NCI-H128 (cell line): Measurements from ENCODE around the gene CNTNAP2.
"Not testable (repeated sequence)": the region's sequence is repeated elsewhere in the genome, so short reads cannot be mapped to it uniquely, and the experiment has no call there.

ENCODE experiments used
- DNase-seq: peaks from one replicate; lab custom pipeline; 2025; ENCODE audit not compliant: unreplicated experiment; lab: John Stamatoyannopoulos, UW

CNTNAP2 gene

GRCh38 chr7:148304456-148304855 is 2187.9 kb downstream of the CNTNAP2 start:
- DNase-seq, result no peak

DNA sequence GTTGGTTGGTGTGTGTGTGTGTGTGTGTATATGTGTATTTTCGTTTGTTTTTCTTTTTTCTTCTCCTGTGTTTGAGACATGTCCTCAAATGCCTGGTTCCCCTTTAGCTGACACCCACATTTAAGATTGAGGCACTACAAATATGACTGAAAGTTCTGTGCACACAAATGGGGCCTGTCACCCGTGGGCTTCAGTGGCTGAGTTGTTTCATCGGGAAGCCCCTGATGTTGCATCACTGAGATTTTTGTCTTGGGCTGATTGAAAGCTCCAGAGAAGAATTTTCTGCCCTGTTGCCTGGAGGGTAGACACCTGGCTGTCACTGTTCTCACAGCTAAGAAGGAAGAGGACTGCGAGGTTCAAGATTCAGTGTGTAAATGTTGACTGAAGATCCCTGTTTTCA is 2190.2 kb downstream of the CNTNAP2 start:
- DNase-seq, result no peak

DNA sequence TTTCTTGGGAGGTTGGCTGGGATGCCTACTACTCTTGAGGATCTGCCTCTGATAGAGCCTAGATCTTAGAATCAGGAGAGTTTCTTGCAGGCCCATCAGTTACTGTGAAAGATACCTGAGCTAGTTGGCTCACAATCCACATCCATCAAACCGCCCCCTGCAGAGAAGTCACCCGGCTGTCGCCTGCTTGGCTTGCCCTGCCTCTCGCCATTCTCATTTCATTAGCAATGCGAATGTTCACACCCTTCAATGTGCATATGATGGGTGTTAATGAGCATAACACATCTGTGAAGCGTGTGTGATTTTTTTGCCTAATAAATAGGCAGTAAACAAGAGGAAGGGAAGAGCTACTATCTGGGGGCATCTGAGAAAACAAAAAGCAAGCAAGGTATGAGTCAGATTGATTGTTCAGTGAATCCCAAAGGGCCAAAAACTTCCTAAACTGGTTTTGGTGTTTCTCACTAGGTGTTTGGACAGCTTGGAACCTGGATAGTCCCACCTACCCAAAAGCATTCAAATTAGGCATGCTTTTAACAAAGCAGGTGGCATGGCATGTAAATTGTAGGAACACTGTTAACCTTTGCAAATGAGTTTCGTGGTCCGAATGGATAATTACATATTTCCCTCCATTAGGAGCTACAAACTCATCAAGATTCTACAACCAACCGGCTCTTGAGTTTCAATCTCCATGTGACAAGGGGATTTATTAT is 2201.7 kb downstream of the CNTNAP2 start:
- DNase-seq, result no peak

- no peak for DNase-seq
These were observed 2202.2 kb downstream of the CNTNAP2 start for GRCh38 chr7:148318838-148319237.

GRCh38 chr7:148319316-148319808 is 2202.8 kb downstream of the CNTNAP2 start:
- DNase-seq, result no peak

- DNase-seq, result no peak
These were observed 2208.6 kb downstream of the CNTNAP2 start for GRCh38 chr7:148325208-148325607.

- DNase-seq, result no peak
These were observed 2210.8 kb downstream of the CNTNAP2 start for GRCh38 chr7:148327379-148327778.

DNA sequence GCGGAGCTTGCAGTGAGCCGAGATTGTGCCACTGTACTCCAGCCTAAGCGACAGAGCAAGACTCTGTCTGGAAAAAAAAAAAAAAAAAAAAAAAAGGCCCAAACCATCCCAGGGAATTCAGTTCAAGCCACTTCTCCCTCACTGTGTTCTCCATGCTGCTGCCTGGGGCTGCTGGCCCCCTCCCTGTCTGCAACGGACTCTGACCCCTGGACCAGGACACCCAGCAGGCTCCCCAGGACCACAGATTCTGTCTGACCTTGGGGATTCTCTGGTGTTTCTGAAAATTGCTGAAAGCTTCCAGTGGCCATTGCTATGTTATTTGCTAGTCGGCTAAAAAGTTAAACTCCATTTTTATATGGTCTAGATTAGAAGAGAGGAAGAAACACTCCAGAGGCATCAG is 2212.3 kb downstream of the CNTNAP2 start:
- no peak for DNase-seq

GRCh38 chr7:148330124-148330818 is 2213.7 kb downstream of the CNTNAP2 start:
- DNase-seq, result no peak

GRCh38 chr7:148330822-148331221 is 2214.2 kb downstream of the CNTNAP2 start:
- DNase-seq, result no peak

DNA sequence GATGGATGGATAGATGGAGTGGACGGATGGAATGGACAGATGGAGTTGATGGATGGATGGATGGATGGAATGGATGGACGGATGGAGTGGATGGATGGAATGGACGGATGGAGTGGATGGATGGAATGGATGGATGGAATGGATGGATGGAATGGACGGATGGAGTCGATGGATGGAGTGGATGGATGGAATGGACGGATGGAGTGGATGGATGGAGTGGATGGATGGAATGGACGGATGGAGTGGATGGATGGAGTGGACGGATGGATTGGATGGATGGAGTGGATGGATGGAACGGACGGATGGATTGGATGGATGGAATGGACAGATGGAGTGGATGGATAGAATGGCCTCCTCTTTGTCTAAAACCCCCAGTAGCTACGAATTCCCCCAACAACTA is 2214.9 kb downstream of the CNTNAP2 start:
- DNase-seq, result not testable (repeated sequence)

DNA sequence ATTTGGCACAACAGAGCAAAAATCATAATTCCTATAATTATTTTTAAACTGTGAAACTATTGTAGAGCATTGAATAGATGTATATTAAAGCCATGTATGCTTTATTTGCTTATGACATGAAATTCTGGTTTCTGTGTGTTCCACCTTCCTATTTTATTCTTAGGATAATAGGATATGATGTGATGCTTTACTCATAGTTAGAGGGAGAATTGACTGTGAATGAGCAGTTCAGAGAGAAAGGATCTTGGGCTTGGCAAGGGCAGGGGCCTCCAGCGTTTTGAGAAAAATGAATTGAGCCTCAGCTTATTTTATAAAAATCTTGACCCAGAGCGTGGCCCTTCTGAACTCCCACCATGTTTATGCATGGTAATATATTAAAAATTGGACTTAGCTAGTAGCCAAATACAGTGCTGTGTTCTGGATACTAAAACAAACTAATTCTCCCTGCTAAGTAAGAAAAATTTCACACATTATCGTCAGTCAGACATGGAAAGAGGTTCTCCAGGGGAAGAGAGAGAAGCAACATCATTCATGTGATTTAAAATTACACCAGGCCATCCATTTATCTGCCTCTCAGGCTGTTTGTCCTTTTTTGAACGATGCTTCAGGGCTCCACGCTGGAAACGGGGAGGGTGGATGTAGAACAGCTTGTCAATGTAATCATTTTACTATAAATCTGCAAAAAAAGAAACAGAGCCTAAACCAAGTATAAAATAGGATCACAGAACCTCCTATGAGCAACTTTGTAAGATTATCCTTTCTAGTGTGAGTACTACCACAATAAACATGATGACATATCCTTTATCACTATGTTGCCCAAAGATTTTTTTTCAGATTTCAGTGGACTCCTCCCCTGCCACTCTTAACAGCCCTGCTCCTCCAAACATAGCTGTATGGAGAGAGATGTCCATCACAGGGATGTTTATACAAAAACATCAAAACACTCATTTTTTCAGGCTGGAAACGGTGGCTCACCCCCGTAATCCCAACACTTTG is 2215.9 kb downstream of the CNTNAP2 start:
- DNase-seq, result no peak

GRCh38 chr7:148334441-148334956 is 2217.9 kb downstream of the CNTNAP2 start:
- DNase-seq, result no peak

DNA sequence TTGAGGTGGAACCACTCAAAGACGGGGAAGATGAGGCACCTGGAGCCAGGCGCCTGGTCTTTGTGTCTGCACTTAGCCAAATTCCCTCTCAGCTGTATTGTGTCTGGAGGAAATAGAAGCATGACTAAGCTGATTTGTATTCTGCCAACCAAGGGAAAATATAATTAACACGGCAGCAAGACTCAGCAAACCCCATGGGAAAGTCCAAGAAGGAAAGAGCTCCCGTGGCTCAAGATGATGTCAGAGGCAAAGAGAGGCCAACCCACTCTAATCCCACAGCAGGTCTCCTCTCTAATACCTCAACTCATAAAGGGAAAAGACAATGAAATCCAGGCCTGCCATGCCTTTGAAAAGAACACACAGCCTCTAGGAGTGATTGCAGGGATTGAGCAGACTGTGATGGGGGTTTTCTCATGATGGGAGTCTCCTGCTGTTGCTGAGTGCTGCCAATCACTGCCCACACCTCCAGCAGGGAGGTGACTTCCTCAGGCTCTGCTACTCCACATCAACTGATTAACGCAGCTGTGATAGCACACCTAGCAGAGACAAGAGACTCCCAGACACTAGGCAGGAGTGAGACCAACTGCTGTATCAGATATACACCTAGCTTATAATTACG is 2218.5 kb downstream of the CNTNAP2 start:
- no peak for DNase-seq

- no peak for DNase-seq
These were observed 2219.2 kb downstream of the CNTNAP2 start for GRCh38 chr7:148335790-148336189.

- no peak for DNase-seq
These were observed 2219.8 kb downstream of the CNTNAP2 start for GRCh38 chr7:148336411-148336810.

- DNase-seq, result no peak
These were observed 2220.8 kb downstream of the CNTNAP2 start for GRCh38 chr7:148337246-148337965.

DNA sequence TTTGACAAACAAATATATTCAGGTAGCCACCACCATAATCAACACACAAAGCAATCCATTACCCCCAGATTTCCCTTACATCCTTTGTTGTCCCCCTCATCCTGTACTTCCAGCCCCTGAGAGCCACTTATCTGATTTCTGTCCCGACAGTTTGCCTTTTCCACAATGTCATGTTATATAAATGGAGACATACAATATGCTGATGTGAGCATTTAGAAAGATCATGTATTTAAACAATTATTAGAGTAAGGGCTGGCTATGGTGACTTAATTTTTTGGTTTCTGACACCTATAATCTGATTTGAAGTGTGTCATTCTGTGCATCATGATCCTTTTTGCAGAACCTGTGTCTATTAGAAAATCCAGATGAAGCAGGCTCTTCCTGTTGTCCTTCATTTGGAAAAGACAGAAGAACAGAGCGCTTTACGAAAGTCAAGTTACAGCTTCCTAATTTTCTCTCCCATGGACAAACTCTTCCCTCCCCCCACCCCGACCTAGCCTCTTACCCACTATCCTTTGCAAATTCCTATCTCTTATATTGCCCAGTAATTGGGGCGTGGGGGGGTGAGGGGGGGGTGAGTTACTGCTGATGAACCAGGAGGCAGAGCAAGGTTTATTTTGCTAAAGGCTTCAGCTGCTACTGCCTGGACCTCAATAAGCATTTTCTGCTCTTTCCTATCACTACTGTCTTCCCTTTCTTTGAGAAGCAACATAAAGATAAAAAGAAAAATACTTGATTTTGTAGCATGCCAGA is 2221.6 kb downstream of the CNTNAP2 start:
- DNase-seq, result no peak
